ENCODE measurements around the gene AGAP3.

The AGAP3 gene

DNA sequence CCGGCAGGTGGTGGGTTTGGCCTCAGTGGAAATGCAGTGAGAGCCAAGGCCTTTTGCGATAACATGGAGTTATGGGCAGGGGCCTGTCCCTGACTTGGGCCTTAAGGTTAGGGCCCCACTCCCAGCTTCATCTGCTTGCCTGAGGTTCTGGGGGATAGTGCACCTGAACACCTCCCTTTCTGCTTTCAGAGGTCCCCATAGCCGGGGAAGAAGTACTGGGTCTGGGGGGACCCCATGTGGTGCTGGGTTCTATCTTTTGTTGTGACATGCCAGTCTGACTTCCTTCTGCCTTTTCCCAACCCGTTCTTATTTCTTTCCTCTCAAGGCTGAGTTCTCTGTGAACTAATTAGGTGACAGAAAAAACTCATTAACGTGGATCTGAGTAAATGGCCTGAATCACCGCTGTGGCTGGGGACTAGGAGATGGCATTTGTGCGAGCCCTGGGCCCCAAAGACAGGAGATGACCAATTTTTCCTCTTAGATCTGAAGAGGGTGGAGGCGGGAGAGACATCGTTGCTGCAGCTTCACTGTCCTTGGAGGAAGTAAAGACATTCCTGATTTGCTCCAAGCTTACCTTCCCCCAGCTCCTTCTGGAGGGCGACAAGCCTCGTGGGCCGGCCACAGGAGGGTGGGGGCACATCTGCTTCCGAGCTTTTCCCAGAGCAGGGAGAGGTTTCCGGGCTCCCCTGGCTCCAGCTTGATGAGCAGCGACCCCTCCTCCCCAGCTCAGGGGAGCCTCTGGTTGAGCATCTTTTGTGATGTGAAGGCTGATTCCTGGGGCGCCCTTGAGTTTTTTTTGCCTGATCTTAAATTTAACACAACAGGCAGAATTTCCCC lies 2.0 kb downstream of the AGAP3 start:
- no peak for DNase-seq

GRCh38 chr7:151088856-151089699 lies 2.8 kb downstream of the AGAP3 start:
- no peak for DNase-seq

DNA sequence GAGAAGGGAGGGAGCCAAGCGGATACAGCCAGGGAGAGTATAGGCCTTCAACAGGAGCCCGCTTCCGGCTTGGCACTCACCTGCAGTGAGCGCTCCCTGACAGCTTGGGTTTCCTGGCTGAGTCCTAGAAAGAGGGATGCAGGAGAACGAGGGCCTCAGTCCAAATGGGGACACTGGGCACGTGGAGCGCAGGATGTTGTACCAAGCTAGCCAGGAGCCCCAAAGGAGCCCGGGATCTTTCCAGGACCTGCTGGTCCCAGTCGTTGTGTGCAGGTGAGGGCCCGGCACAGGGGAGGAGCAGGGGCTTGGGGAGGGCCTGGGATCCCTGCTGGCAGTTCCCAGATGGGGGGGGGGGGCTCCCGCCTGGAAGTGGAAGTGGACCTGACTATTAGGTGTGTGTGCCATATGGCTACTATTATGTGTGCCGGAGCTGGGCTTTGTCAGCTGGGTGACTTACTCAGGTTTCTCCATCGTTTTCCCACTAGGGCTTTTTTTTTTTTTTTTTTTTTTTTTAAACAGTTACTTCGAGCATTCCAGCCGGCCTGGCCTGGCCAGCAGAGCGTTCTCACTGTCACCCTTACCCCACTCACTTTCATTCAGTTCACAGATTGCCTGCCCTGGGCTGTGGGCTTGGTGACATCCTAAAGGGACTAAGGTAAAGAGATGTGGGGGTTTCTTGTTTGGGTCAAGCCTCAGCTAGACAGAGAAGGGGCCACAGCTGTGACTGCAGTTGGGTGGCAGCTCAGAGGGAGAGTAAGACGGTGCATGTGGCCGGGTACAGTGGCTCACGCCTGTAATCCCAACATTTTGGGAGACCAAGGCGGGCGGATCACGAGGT lies 3.8 kb downstream of the AGAP3 start:
- no peak for DNase-seq

DNA sequence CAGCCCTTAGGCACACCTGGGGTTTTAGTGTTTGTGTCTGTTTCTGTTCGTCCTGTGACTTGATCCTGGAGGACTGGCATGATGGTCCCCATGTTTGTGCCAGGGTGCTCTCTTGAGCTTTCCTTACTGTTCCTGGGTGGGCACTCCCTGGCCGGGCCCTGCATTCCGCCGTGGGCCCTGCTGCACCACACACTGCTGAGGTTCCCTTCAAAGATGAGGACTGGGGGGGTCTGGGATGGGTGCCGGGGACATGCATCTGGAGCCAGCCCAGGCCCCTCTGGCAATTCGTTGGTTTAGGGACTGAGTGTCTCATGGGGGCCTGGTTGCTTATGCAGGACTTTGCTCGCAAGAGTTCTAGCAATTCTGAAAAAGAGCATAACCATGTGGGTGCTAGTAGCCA lies 4.7 kb downstream of the AGAP3 start:
- DNase-seq, result no peak

GRCh38 chr7:151091431-151091830 lies 5.2 kb downstream of the AGAP3 start:
- DNase-seq, result no peak

DNA sequence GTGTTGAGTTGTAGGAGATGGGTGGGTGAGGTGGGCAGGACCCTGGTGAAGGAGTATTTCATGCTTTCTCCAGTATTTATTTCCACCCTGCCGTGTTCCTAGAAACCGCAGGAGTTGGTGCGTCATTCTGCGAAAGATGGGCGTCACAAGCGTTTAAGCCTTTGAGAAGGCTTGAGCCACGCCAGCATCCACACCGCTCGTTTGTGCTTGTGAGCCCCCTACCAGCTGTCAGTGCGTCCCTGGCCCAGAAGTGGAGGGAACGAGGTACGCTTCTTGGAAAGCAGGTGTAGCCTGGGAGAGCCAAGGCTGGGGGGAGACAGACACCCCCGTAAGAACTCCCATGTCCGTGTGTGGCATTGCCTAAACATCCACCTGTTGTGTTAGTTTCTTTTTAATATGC lies 5.7 kb downstream of the AGAP3 start:
- DNase-seq, result no peak

DNA sequence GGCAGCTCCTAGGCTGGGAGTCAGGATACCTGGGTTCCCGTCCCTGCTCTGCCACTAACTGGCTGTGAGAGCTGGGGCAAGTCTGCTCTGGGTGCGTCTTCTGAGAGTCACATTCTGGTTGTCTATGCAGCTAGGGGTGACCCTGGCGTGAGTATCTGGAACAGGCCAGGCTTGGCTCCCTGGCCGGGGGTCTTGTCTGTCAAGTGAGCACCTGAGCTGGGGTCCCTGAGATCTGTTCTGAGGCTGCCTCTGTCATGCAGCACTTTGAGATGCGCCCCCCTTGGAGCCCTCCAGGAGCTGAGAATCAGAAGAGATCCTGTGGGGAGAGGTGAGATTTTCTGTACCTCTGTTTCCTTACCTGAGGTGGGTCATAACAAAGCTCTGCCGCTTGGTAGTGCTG lies 7.5 kb downstream of the AGAP3 start:
- no peak for DNase-seq

GRCh38 chr7:151094675-151095074 lies 8.4 kb downstream of the AGAP3 start:
- no peak for DNase-seq

GRCh38 chr7:151095123-151095797 lies 9.0 kb downstream of the AGAP3 start:
- DNase-seq, result no peak

DNA sequence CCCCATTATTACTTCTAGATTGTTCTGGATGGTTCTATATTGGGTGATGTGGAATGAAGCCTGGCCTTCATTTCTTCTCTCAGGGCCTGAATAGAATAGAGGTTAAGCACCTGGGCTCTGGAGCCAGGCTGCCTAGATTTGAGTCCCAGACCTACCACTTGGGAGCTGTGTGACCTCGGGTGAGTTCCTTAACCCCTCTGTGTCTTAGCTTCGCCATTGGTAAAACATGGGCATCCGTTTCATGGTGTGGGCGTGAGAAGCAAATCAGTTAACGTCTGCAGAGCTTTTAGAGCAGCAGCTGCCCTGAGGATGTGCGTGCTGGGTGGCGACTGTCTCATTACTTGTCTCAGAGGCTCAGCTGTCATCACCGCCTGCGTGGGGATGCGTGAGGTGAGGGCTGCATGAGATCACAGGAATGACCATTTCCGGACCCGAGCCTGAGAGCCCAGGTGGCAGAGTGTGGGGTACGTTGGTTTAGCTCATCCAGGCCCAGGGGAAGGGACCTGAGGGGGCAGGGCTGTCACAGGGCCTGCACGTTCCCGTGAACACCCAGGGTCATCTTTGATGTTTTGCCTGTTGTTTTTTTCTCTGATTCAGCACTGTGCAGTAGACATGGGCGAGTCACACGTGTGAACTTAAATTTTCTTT lies 9.7 kb downstream of the AGAP3 start:
- no peak for DNase-seq

GRCh38 chr7:151099486-151100211 lies 13.4 kb downstream of the AGAP3 start:
- DNase-seq, result no peak

DNA sequence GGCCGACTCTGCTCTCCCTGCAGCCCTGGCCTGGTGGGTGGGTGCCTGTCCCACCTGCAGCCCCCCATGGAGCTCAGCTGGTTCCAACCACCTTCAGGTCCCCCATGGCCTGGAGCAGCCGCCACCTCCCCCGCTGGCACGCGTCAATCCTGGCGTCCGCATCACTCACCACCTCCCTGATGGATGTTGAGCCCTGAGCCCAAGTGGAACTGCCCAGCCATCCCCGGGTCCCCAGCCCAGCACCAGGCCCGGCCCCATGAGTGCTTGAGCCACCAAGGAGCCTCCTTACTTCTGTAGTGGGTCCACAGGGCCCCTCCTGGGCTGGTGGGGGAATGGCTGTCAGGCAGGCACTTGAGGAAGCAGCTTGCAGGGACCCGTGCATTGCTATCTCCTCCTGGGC lies 14.6 kb downstream of the AGAP3 start:
- DNase-seq, result no peak

- DNase-seq, result no peak
These were observed 15.5 kb downstream of the AGAP3 start for GRCh38 chr7:151101621-151102396.

DNA sequence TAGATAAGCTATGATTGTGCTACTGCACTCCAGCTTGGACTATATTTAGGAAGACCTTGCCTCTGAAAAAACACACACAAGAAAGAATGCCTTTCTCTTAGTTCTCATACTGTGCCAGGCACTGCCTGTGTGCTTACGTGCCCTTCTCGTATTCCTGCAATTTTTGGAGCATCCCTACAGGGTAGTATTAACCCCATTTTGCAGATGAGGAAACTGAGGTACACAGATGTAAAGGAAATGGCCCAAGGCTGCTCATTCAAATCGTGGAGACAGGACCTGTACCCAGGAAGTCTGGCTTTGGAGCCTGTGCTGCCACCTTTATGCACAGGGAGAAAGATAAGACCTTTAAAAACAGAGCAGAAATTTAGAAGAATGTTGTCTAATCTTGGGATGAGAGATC lies 16.7 kb downstream of the AGAP3 start:
- DNase-seq, result no peak

DNA sequence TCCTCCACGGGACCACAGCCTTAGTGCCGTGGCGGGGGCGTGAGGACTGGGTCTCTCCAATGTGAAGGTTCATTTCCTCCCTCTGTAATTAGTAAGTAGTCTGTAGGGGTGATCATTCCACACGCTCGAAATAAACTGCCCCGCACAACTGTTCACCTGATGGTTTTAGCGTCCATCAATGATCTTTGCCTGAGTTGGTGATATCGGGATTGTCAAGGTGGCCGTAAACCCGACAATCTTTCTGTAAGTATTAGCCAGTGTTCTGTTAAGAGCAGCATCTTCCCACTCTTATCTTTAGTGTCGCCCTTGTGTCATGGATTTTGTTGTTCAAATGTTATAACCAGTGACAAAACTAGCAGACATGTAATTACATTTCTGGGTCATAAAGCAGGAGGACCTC lies 17.7 kb downstream of the AGAP3 start:
- DNase-seq, result no peak

- no peak for DNase-seq
These were observed 18.3 kb downstream of the AGAP3 start for GRCh38 chr7:151104411-151105235.

GRCh38 chr7:151107882-151108281 lies 21.6 kb downstream of the AGAP3 start:
- no peak for DNase-seq

DNA sequence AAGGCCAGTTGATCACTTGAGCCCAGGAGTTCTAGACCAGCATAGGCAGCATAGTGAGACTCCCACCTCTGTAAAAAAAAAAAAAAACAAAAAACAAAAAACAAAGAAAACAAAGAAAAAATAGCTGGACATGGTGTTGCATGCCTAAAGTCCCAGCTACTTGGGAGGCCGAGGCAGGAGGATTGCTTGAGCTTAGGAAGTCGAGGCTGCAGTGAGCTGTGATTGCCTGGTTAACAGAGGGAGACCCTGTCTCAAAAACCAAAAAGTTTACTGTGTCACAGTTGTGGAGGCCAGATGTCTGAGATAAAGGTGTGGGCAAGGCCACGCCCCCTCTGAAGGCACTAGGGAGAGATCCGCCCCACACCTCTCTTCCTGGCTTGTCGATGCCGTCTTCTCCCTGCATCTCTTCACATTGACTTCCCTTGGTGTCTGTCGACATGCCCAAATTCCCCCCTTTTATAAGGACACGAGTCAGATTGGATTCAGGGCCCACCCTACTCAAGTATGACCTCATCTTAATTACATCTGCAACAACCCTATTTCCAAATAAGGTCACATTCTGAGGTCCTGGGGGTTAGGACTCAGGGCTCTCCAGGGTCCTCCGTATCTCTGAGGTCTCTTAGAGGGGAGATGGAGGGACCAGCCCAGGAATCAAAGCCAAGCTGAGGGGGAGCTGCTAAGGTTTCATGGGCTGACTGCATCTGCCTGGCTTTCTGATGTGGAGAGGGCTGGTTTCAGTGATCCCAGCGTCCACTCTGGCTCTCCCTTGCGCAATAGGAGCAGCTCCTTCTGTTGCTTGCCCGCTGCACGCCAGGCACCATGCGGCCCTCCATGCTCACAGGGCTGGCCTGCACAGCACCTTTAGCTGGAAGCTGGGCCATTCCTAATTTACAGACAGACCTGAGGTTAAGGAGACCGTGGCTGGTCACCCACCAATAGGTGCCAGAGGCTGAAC lies 23.1 kb downstream of the AGAP3 start:
- DNase-seq, result no peak

Measured in activated gamma-delta T cell (primary cell).